HepG2 (cell line): ENCODE data around the gene TXNRD2. TPM values are rescaled to one million over a fixed set of nuclear protein-coding genes. Genes with fewer than 3 reads are reported as not detected.

Experiments used
- ATAC-seq: fragments of 200-7000 bp; cut with Tn5 transposase; 3 replicates; pipeline ENCODE4 v1.9.1; 2020; ENCODE audit warnings: mild to moderate bottlenecking, moderate library complexity
- BruUV-seq: library from RNA; stranded (reverse); fragments of 400-500 nt; replicated peaks from 2 replicates; lab custom pipeline; 2021; lab: Mats Ljungman, UMichigan
- CTCF ChIA-PET: fragments of 300-600 bp; formaldehyde crosslinking; extraction: SDS; loops from one replicate; lab custom pipeline; 2021; ENCODE audit warnings: low total read pairs, inconsistent platforms, low intra/inter-chr PET ratio; lab: Yijun Ruan, JAX
- POLR2A ChIA-PET: fragments of 350-600 bp; sonication (Branson Sonifier 250); formaldehyde crosslinking; loops from one replicate; lab custom pipeline; 2020; ENCODE audit warnings: antibody characterized with exemption, inconsistent platforms; lab: Yijun Ruan, JAX
- DNase-seq: peaks from one replicate; pipeline ENCODE4 v3.0.0-alpha.2; 2015; ENCODE audit warnings: low spot score
- FAIRE-seq: peaks from 3 replicates; lab custom pipeline; 2011; peaks lifted over from hg19 to GRCh38; lab: Jason Lieb, UNC
- H2AFZ ChIP-seq: one replicate; pipeline ENCODE4 v1.6.1; 2011; ENCODE audit warnings: low read length, inconsistent platforms
- H3K27ac ChIP-seq: fragments of 300-600 bp; 3 replicates; pipeline ENCODE4 v1.8.0; 2011; ENCODE audit warnings: mixed run types, mild to moderate bottlenecking, mixed read lengths, low read length, inconsistent platforms; ENCODE audit not compliant: insufficient read depth; ENCODE audit errors: extremely low read length
- H3K27me3 ChIP-seq, 2 experiments: fragments of 200-600 bp in 1 of 2; 2 replicates in 1 of 2; 3 replicates in 1 of 2; pipeline versions ENCODE4 v1.6.0 to v1.8.0; 2011; ENCODE audit warnings: low read length in 2 of 2, mild to moderate bottlenecking in 2 of 2, moderate library complexity in 2 of 2, inconsistent platforms in 1 of 2; ENCODE audit not compliant: insufficient read depth in 2 of 2, control insufficient read depth in 1 of 2
- H3K36me3 ChIP-seq, 2 experiments: fragments of 200-600 bp in 1 of 2; replicated peaks in 1 of 2; 2 replicates in 1 of 2; 3 replicates in 1 of 2; pipeline versions ENCODE4 v1.5.1 to v1.8.0; 2011; ENCODE audit warnings: low read length in 2 of 2, inconsistent platforms in 1 of 2; ENCODE audit not compliant: insufficient read depth in 2 of 2, control insufficient read depth in 1 of 2
- H3K4me1 ChIP-seq: 2 replicates; pipeline ENCODE4 v1.5.1; 2012; ENCODE audit warnings: low read length, inconsistent platforms; ENCODE audit not compliant: insufficient read depth
- H3K4me2 ChIP-seq: 2 replicates; pipeline ENCODE4 v1.6.0; 2011; ENCODE audit warnings: low read depth, low read length, inconsistent platforms
- H3K4me3 ChIP-seq, 3 experiments: fragments of 200-600 bp in 1 of 3; sonication (generic), shearing (Covaris generic) in 1 of 3; replicated peaks in 1 of 3; 2 replicates each; pipeline ENCODE4 v1.5.1; 2011 to 2016; ENCODE audit warnings: low read length in 3 of 3, inconsistent platforms in 2 of 3, low read depth in 2 of 3, mild to moderate bottlenecking in 2 of 3, control low read depth in 1 of 3, mixed read lengths in 1 of 3; ENCODE audit not compliant: insufficient read depth in 1 of 3
- H3K79me2 ChIP-seq: one replicate; pipeline ENCODE4 v1.6.1; 2011; ENCODE audit warnings: low read length, inconsistent platforms; ENCODE audit not compliant: insufficient read depth
- H3K9ac ChIP-seq: 2 replicates; pipeline ENCODE4 v1.6.0; 2011; ENCODE audit warnings: mild to moderate bottlenecking, low read depth, low read length, inconsistent platforms; ENCODE audit not compliant: insufficient read depth
- H3K9me3 ChIP-seq: 2 replicates; pipeline ENCODE4 v1.5.1; 2012; ENCODE audit warnings: mild to moderate bottlenecking, low read length
- H4K20me1 ChIP-seq: 2 replicates; pipeline ENCODE4 v1.6.0; 2011; ENCODE audit warnings: inconsistent platforms, mild to moderate bottlenecking, low read length, moderate library complexity; ENCODE audit not compliant: insufficient read depth
- CC2D1A ChIP-seq: sonication (generic); formaldehyde crosslinking; IDR thresholded peaks from 2 replicates; pipeline ENCODE4 v1.8.1; 2023; ENCODE audit warnings: mild to moderate bottlenecking, missing genetic modification reagents
- CEBPZ ChIP-seq: IDR thresholded peaks from 2 replicates; pipeline ENCODE4 v1.6.1; 2012; ENCODE audit warnings: low read length, improper control_type of control experiment
- EZH2 ChIP-seq: conservative IDR thresholded peaks from 2 replicates; pipeline ENCODE4 v1.6.1; 2012; ENCODE audit warnings: mild to moderate bottlenecking, low read depth, low read length, moderate library complexity
- FOXO1 ChIP-seq: sonication (generic); formaldehyde crosslinking; IDR thresholded peaks from 2 replicates; pipeline ENCODE4 v1.4.0; 2020; ENCODE audit warnings: missing genetic modification reagents
- MIXL1 ChIP-seq: IDR thresholded peaks from 2 replicates; pipeline ENCODE4 v1.6.1; 2016
- MXI1 ChIP-seq: IDR thresholded peaks from 3 replicates; pipeline ENCODE4 v1.6.1; 2012; ENCODE audit warnings: low read depth, low read length, inconsistent platforms, borderline replicate concordance
- NFAT5 ChIP-seq: sonication (generic); formaldehyde crosslinking; IDR thresholded peaks from 2 replicates; pipeline ENCODE4 v1.4.0; 2020; ENCODE audit warnings: missing genetic modification reagents
- PRPF4 ChIP-seq: fragments of 200-400 bp; formaldehyde crosslinking; IDR thresholded peaks from 2 replicates; pipeline ENCODE4 v1.6.1; 2016; ENCODE audit warnings: low read length, low read depth; ENCODE audit not compliant: poor library complexity, severe bottlenecking
- SNAPC2 ChIP-seq: sonication (generic); formaldehyde crosslinking; IDR thresholded peaks from 2 replicates; pipeline ENCODE4 v1.8.1; 2022; ENCODE audit warnings: mild to moderate bottlenecking, missing genetic modification reagents
- SP140L ChIP-seq: sonication (generic); formaldehyde crosslinking; IDR thresholded peaks from 2 replicates; pipeline ENCODE4 v1.4.0; 2020; ENCODE audit warnings: missing genetic modification reagents, borderline replicate concordance
- THAP8 ChIP-seq: sonication (generic); formaldehyde crosslinking; IDR thresholded peaks from 2 replicates; pipeline ENCODE4 v1.5.1; 2020; ENCODE audit warnings: missing genetic modification reagents, mild to moderate bottlenecking, borderline replicate concordance
- ZNF616 ChIP-seq: sonication (generic); formaldehyde crosslinking; IDR thresholded peaks from 2 replicates; pipeline ENCODE4 v1.5.0; 2020; ENCODE audit warnings: low read depth, mild to moderate bottlenecking, missing genetic modification reagents
- ZSCAN9 ChIP-seq: IDR thresholded peaks from 2 replicates; pipeline ENCODE4 v1.6.1; 2016; ENCODE audit warnings: borderline replicate concordance
- WGBS: methylation state at CpG from one replicate; pipeline ENCODE4 v1.1.6; 2017; ENCODE audit warnings: low lambda C conversion rate; 5-methylcytosine and 5-hydroxymethylcytosine counted together
- in situ Hi-C: cut with HindIII; loops from 2 replicates; pipeline ENCODE4 v1.10.0; 2017; ENCODE audit warnings: low pct_unique_long_range_greater_than_20kb; ENCODE audit not compliant: extremely low pct_ligation_motif_present
- intact Hi-C: fragments of 100-400 bp; cut with micrococcal nuclease; formaldehyde crosslinking; loops from one replicate; pipeline ENCODE4 v1.10.0; 2022; ENCODE audit not compliant: unreplicated experiment
- polyA plus RNA-seq, 8 experiments: library from polyadenylated mRNA; depleted of rRNA in 3 of 8; stranded (reverse) in 7 of 8; unstranded in 1 of 8; fragments of >200 nt; fragmentation: Illumina TruSeq in 4 of 8; extraction: Trizol in 4 of 8; gene quantifications; 2 replicates each; pipeline versions ENCODE4 v1.2.1 to v1.2.3, GENCODE V29; 2011 to 2016; ENCODE audit warnings: low read depth in 4 of 8, missing spikeins in 1 of 8, mixed read lengths in 1 of 8; ENCODE audit not compliant: insufficient read depth in 1 of 8
- total RNA-seq, 5 experiments: library from RNA; depleted of rRNA; stranded (reverse); fragments of >200 nt; fragmentation: Illumina TruSeq; extraction: Trizol; gene quantifications; 2 replicates each; pipeline ENCODE4 v1.2.3, GENCODE V29; 2016; ENCODE audit warnings: low read depth in 1 of 5

TXNRD2 gene
- total and polyA plus RNA-seq, 2 of the 13 experiments (the other 11 are each of a cell fraction or from before 2014, with no cell fraction given): 17.5 to 18.6 TPM

- Histone ChIP-seq H3K79me2 (no peaks in the 10 kb centered on the region), H3K9me3 (no peaks in the 10 kb centered on the region), H3K4me3 (no peak overlapping the region), H2AFZ (no peak overlapping the region), H3K4me1 (peaks cover 48% of the 10 kb centered on the region), H3K27me3 (no peaks in the 10 kb centered on the region), H4K20me1 (no peaks in the 10 kb centered on the region), H3K27ac (no peak overlapping the region), H3K4me2 (no peak overlapping the region), H3K9ac (no peak overlapping the region), H3K36me3 (no peaks in the 10 kb centered on the region)
- POLR2A ChIA-PET: interaction anchor here (1.0 kb wide), 1 partner anchor 14 kb away, joined by 3 read pairs; no protein-coding TSS in a partner anchor
- CTCF ChIA-PET: no interaction called here
- FAIRE-seq: no peak
- DNase-seq: no peak
- intact Hi-C loops (no loop called here), in situ Hi-C loops (no loop called here)
- ATAC-seq: no peak
- WGBS: 96% methylated on average over 7 of the region's 7 CpGs
- BruUV-seq: no TSS peak
- TF ChIP-seq SNAPC2 (CRISPR knock-in tag) (no peak), PRPF4 (no peak), MXI1 (no peak), ZNF616 (no peak), MIXL1 (CRISPR knock-in tag) (no peak), CEBPZ (no peak), CC2D1A (CRISPR knock-in tag) (no peak), EZH2 (no peak), NFAT5 (CRISPR knock-in tag) (no peak), ZSCAN9 (CRISPR knock-in tag) (no peak), SP140L (CRISPR knock-in tag) (no peak), THAP8 (CRISPR knock-in tag) (no peak), FOXO1 (CRISPR knock-in tag) (no peak)
Observed at GRCh38 chr22:19825904-19826618, 115.6 kb downstream of the TXNRD2 start.
